NCI-H446 treated with DMSO at 0.1 percent for 48 hours (cell line): ENCODE results near the gene C11orf58.

Source experiments
- DNase-seq: peaks from one replicate; lab custom pipeline; 2025; lab: John Stamatoyannopoulos, UW

The C11orf58 gene

DNA sequence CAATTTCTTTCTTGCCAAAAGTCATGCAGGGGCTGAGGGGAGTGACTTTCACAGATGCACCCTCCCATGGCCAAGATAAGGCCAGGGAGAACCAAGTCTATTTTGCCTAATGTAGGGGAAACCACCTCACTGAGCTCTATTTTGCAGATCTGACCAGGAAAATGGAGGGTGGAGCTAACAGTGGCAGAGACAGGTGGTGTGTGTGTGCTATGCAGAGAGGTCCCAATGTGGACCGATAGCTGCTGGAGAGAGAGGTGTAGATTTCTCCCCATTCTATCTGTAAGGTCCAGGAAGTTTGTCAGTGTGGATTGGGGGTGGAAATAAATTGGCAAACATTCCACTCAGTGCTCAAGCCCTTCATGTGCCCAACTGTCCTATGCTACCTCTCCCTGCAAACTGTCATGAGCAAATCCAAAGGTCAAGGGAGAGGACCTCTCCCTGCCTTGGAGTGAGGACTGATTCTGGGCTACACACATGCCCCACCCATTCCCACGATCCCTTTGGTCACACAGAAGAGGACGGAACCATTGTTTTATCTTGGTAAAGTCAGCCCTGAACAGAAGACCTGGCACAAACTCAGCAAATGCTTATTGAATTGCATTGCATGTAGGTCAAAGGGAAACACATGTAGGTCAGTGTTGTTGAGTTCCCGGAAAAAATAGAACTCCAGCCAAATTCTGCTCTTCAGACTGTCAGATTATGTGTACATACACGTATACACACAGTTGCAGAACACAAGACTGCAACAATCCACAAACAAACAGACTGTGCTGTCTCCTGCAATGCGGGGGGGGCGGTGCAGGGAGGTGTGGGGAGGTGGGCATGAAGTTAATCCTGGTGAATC lies 65.9 kb downstream of the C11orf58 start:
- DNase-seq, result no peak

DNA sequence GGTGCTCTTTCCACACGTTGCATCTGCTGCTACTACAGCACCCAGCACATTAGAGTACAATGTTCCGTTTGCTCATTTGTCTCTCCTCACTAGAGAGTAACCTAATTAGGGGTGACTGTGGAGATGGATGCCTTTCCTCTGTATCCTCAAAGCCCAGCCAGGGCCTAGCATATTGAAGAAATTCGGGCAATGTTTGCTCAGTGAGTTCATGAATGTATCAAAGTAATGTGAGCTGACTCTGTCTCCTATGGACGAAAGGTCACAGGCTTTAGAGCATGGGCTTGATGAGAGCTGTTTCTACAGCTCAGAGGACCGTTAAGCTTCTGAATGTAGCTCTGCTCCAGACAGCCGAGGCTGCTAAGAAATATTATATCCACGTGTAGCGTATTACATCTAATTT lies 67.5 kb downstream of the C11orf58 start:
- no peak for DNase-seq

DNA sequence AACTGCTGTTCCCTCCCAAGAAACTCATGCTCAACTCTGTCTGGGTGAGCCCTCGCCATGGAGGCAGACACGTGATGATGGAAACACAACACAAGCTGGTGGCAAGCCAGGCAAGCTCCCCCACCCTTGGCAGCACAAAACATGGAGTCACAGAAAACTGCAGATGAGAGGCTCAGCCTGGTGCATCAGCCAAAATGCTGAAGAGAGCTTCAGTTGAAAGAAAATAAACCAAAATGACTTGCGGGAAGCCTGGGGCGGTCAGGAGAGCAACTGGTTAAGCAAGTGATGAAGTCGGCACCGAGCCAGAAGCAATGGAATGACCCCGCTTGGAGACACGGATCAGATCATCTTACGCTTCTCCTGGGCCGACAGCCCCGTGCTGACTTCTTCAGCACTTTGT lies 68.3 kb downstream of the C11orf58 start:
- peak; percentile 65 for DNase-seq

DNA sequence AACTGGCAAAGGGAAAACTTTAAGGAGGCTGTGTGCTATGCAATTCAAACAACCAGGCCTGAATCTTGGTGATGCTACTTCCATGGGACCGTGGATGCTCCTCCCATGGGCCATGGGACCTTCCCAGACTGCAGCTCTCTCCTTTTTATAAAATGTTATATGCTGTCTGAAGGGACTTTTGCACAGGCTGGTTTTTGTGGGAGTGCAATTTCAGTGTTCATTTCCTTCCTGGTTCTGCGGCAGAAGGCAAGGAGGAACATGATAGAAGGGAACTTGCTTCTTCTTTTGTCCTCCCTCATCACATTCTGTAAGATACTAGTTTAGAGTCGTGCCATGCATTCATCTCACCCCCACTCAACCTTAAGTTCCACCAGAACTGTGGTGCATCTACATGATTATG lies 68.9 kb downstream of the C11orf58 start:
- DNase-seq, result no peak
